Gastrocnemius medialis (tissue), 4 donors: ENCODE data around the gene ASB18. TPM values are rescaled to one million over a fixed set of nuclear protein-coding genes. Genes with fewer than 3 reads are reported as not detected.

ENCODE experiments used
- ATAC-seq, 2 donors: fragments of 150-250 bp; one replicate each; pipeline ENCODE4 v1.9.1; 2016
- DNase-seq, 2 donors: peaks; one replicate each; pipeline ENCODE4 v3.0.0-alpha.2; 2019
- H3K27ac ChIP-seq, 4 donors: fragments of 200-600 bp; sonication (generic); 1 replicate in 1 of 4; 2 replicates in 3 of 4; pipeline ENCODE4 v1.5.1; 2016 to 2018; ENCODE audit warnings: mild to moderate bottlenecking in 2 of 4, moderate library complexity in 1 of 4
- H3K27me3 ChIP-seq, 3 donors: fragments of 200-600 bp; sonication (generic) in 2 of 3; 1 replicate in 1 of 3; 2 replicates in 2 of 3; pipeline versions ENCODE4 v1.5.1 to v1.6.0; 2016 to 2019; ENCODE audit warnings: mild to moderate bottlenecking in 1 of 3, moderate library complexity in 1 of 3
- H3K36me3 ChIP-seq, 2 donors: fragments of 200-600 bp; sonication (generic) in 1 of 2; one replicate each; pipeline ENCODE4 v1.5.1; 2017 to 2018
- H3K4me1 ChIP-seq, 2 donors: fragments of 200-600 bp; sonication (generic) in 1 of 2; one replicate each; pipeline ENCODE4 v1.5.1; 2016 to 2017; ENCODE audit warnings: mild to moderate bottlenecking in 2 of 2
- H3K4me3 ChIP-seq, 4 donors: fragments of 200-600 bp; sonication (generic) in 3 of 4; 1 replicate in 1 of 4; 2 replicates in 3 of 4; pipeline ENCODE4 v1.5.1; 2016 to 2019; ENCODE audit warnings: mild to moderate bottlenecking in 2 of 4
- H3K9me3 ChIP-seq, 3 donors: fragments of 200-600 bp; sonication (generic) in 2 of 3; 1 replicate in 1 of 3; 2 replicates in 2 of 3; pipeline ENCODE4 v1.5.1; 2016 to 2019
- CTCF ChIP-seq, 5 experiments: fragments of 450-650 bp in 3 of 5; fragments of 200-600 bp in 2 of 5; sonication (generic) in 2 of 5; IDR thresholded peaks in 4 of 5; conservative IDR thresholded peaks in 1 of 5; 1 replicate in 4 of 5; 2 replicates in 1 of 5; pipeline ENCODE4 v1.5.1; 2016 to 2019; ENCODE audit warnings: antibody characterized with exemption in 5 of 5, mild to moderate bottlenecking in 3 of 5, moderate library complexity in 3 of 5
- POLR2A ChIP-seq, 2 donors: fragments of 450-650 bp; IDR thresholded peaks; one replicate each; pipeline ENCODE4 v1.6.1; 2017; ENCODE audit warnings: antibody characterized with exemption in 2 of 2, mild to moderate bottlenecking in 2 of 2, moderate library complexity in 2 of 2
- in situ Hi-C, 4 donors: fragments of 200-750 bp; cut with MboI; loops; one replicate each; pipeline versions ENCODE4 v1.15.0 to v1.8.0; 2017; ENCODE audit warnings: low sequenced_read_pairs in 4 of 4
- intact Hi-C: fragments of 100-400 bp; cut with DNase I; formaldehyde crosslinking; loops from one replicate; pipeline ENCODE4 v1.15.1; 2023; ENCODE audit warnings: low total_unique reads
- total RNA-seq, 4 donors: library from RNA; depleted of rRNA; stranded (reverse); fragments of >200 nt; gene quantifications; one replicate each; pipeline versions ENCODE4 v1.1.0 to v1.2.3, GENCODE V29; 2016

Gene ASB18
- total RNA-seq, 4 donors from 2014 or later, result 0.16 to 0.17 TPM; not detected in 2

- DNase-seq (no peak), ATAC-seq (no peak)
- H3K36me3 ChIP-seq, result no peaks in the 10 kb centered on the region
- peaks cover 84 to 95% (median 87%) of the 10 kb centered on the region in 3 donors for H3K27me3 ChIP-seq
- TF ChIP-seq CTCF (IDR thresholded peaks at IDR 0.05 in 4 of 5, conservative IDR thresholded peaks at IDR 0.05 in 1 of 5) (no peak), POLR2A (IDR thresholded peaks at IDR 0.05) (no peak)
- no peak overlapping the region for H3K27ac ChIP-seq
- intact Hi-C loops (no loop called here), in situ Hi-C loops (no loop called here)
- peaks cover 25 to 29% of the 10 kb centered on the region in 2 donors for H3K4me1 ChIP-seq
- H3K4me3 ChIP-seq, result peak overlapping the region; percentile 28 to 53 (median 46)
- no peaks in the 10 kb centered on the region for H3K9me3 ChIP-seq
Measured at GRCh38 chr2:236164201-236164924, 99.8 kb downstream of the ASB18 start.

- Histone ChIP-seq H3K27me3 (peaks cover 77 to 93% (median 86%) of the 10 kb centered on the region in 3 donors), H3K4me1 (peaks cover 25 to 28% of the 10 kb centered on the region in 2 donors), H3K36me3 (no peaks in the 10 kb centered on the region), H3K4me3 (peak overlapping the region; percentile 28 to 53 (median 46)), H3K27ac (no peak overlapping the region), H3K9me3 (no peaks in the 10 kb centered on the region)
- ATAC-seq (no peak), DNase-seq (no peak)
- in situ Hi-C loops (no loop called here), intact Hi-C loops (no loop called here)
- TF ChIP-seq POLR2A (IDR thresholded peaks at IDR 0.05) (no peak), CTCF (IDR thresholded peaks at IDR 0.05 in 4 of 5, conservative IDR thresholded peaks at IDR 0.05 in 1 of 5) (no peak)
Measured at GRCh38 chr2:236163471-236164200, 100.6 kb downstream of the ASB18 start.

GRCh38 chr2:236162882-236163470 lies 101.2 kb downstream of the ASB18 start:
- no peaks in the 10 kb centered on the region for H3K9me3 ChIP-seq
- intact Hi-C loops, result no loop called here
- ATAC-seq (no peak), DNase-seq (no peak)
- TF ChIP-seq CTCF (IDR thresholded peaks at IDR 0.05 in 4 of 5, conservative IDR thresholded peaks at IDR 0.05 in 1 of 5) (no peak), POLR2A (IDR thresholded peaks at IDR 0.05) (no peak)
- peaks cover 70 to 88% (median 81%) of the 10 kb centered on the region in 3 donors for H3K27me3 ChIP-seq
- H3K27ac ChIP-seq, result no peak overlapping the region
- H3K4me3 ChIP-seq, result no peak overlapping the region
- in situ Hi-C loops, result no loop called here
- H3K4me1 ChIP-seq, result peaks cover 21 to 25% of the 10 kb centered on the region in 2 donors
- H3K36me3 ChIP-seq, result no peaks in the 10 kb centered on the region

- Histone ChIP-seq H3K9me3 (no peaks in the 10 kb centered on the region), H3K36me3 (no peaks in the 10 kb centered on the region), H3K27me3 (peaks cover 63 to 86% (median 77%) of the 10 kb centered on the region in 3 donors), H3K27ac (no peak overlapping the region), H3K4me3 (no peak overlapping the region), H3K4me1 (peaks cover 21 to 23% of the 10 kb centered on the region in 2 donors)
- no peak for TF ChIP-seq POLR2A (IDR thresholded peaks at IDR 0.05)
- no peak for TF ChIP-seq CTCF (IDR thresholded peaks at IDR 0.05 in 4 of 5, conservative IDR thresholded peaks at IDR 0.05 in 1 of 5)
- in situ Hi-C loops, result no loop called here
- ATAC-seq, result no peak
- intact Hi-C loops, result no loop called here
- DNase-seq, result no peak
Measured at GRCh38 chr2:236162031-236162845, 102.0 kb downstream of the ASB18 start.
